HuH-7.5 (cell line): Measurements from ENCODE around the gene TPT1.
"Not testable (repeated sequence)": the region's sequence is repeated elsewhere in the genome, so short reads cannot be mapped to it uniquely, and the experiment has no call there.

Experiments used
- DNase-seq: peaks from one replicate; pipeline ENCODE4 v3.0.0; 2011; ENCODE audit warnings: low spot score

Gene TPT1

DNA sequence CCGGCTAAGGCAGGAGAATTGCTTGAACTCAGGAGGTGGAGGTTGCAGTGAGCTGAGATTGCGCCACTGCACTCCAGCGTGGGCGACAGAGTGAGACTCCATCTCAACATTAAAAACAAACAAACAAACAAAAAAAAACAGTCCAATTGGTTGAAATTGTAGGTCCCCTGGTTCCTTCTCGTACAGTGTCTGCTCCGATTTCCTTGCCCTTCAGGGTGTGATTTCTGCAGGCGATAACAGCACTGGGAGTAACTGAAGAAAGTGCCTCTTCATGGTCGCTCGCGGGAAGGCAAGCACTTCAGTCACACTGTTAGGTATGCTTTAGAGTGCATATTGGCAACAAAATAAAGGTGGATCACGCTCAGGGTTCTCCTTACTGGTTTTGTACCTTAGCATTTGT is 39.7 kb downstream of the TPT1 start:
- DNase-seq: no peak

DNA sequence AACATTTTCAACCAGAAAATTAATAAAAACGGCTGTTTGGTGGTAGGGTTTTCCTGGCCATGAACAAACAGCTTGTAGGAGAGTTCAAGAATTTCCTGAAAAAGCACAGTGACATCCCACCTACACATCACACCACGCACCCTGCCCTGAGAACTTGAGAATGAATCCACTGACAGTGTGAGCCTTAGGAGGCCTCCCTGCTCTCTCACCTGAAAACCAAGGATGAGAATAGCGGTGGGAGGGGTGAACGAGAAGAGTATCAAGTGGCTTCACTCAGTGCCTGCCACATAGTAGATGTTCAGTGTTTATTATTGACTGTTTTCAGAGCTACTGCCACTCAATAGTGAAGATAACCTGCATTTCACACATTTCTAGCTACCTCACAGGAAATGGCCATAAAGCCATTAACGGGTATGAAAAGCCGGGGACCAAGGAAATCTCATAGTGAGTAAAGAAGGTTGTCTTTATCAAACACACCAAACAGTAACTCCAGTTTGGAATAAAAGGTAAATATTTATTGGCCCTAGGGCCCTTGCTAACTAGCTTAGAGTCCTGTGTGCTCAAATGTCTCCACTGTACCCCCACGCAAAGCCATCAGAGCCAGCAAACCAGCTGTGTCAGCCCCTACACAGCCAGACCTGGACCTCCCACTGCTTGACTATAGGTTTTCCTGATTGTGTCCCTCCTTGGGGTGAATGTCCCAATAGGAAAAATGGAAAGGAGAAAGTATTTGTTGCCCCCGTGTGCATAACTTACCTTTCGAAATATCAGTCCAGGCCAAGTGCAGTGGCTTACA is 40.6 kb downstream of the TPT1 start:
- DNase-seq: no peak

DNA sequence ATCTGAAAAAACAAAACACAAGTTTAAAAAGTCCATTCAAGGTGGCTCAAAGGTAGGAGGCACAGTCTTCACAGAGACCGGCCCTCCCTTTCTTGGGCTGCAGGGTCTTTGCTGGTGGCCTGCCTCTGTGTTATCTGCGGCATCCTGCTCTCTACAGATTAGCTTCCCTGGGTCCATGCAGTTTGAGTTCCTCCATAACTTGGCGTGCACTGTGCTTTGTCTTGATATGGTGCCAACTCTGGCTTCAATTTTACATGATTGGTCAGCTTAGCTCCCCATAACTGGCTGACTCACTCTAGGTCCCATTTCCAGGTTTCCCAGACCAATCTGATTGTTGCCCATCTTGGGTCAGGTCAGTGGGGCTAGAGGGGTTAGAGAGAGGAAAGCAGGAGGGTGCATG is 41.8 kb downstream of the TPT1 start:
- no peak for DNase-seq

DNA sequence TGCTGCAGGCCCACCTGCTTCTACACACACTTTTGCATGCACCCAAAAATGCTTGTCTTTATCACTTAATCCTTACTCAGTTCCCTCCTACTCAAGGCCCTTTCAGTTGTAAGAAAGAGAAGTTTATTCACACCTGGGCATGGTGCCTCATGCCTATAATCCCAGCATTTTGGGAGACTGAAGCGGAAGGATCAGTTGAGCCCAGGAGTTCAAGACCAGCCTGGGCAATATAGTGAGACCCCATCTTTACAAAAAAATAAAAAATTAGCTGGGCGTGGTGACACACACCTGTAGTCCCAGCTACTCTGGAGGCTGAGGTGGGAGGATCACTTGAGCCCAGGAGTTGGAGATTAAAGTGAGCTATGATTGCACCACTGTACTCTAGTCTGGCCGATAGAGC is 42.4 kb downstream of the TPT1 start:
- not testable (repeated sequence) for DNase-seq

DNA sequence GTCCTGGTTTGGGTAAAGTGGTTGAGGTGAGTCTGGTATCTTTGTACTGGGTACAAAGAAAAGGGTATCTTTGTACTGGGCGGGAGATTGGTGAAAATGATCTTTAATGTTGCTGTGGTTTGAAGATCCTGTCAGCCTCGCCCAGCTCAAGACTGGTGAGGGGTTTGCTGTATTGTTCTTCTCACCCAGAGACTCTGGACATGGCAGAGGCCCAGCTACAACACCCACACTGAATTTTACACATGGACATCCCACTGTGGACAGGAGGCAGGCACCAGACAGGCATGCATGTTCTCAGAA is 42.8 kb downstream of the TPT1 start:
- no peak for DNase-seq

DNA sequence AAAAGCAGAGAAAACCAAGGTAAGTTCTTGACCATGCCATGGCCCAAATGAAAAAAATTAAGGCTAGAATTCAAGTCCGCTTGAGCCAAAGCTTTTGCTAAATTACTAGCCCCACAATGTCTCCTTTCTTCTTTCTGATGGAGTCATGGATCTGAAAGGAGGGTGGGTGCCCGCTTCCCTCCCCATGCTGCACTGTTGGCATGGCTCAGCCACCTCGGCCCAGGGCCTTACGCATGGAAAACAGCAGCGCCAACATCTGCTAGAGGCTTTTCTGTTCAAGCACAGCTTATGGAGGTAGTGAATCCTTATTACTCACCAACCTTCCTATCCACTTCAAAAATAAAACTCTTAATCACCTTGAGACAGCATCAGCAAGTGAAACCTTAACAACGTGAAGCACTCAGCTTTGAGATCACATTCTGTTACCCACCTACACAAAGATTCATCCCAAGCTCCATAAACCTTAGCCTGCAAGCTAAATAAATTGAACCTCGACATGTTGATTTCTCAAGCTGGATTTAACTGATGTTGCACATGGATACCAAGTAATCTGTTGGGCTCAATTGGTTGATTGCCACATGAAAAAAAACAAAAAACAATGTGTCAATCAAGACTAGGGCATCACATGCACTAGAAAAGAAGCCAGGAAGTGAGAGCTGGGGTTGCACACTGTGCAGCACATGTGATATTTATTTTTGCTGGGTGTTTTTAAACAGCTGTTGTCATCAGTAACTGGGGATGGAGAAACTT is 43.4 kb downstream of the TPT1 start:
- DNase-seq: no peak

DNA sequence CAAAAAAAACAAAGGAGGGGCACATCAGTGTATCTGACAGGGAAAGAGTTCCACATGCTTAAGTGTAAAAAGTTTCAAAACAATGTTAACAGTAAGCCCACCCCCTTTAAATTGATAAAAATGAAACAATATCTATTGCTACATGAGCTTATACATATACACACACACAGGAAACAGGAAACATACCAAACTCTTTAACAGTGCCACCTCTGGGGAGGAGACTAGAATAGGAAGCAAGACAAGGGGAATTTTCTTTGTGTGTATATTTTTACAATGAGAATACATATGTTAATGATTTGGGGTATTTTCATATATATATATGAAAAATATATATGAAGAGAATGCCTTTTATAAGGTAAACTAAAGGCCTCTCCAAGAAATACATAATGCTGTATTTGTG is 44.7 kb downstream of the TPT1 start:
- no peak for DNase-seq

DNA sequence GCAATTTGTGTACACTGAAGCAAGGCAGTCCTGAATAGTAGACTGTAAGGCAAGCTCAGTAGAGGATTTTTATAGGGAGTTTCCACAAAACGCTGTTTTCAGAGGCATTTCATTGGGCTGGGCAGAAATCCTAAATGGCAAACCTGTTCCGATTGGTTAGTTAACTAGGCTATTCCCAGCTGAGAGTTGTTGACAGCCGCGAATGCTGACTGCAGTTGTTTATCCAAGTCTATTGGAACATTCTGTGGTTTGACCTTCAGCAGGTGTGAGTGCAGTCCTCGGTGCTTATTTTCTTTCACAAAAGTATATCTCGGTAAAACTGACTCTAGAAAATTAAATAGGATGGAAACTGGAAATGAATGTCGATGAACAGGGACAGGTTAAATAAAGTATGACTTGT is 45.4 kb downstream of the TPT1 start:
- DNase-seq: no peak

DNA sequence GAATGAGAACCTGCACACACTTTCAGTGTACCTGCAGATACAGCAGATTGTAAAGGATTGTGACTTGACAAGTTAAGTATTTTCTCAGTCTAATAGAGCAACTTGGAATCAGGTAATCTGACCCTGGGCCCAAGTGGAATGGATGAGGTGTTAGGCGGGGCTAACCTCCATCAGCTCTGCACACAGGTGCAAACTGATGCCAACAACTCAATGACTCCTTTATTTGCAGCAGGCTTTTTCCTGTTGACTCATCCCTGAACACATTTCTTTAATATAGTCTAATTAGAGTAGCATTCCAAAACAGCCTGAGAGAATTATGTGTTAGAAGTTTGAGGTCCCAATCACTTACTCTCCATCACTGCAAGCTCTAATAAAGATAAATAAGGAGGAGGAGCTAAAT is 48.8 kb downstream of the TPT1 start:
- no peak for DNase-seq

DNA sequence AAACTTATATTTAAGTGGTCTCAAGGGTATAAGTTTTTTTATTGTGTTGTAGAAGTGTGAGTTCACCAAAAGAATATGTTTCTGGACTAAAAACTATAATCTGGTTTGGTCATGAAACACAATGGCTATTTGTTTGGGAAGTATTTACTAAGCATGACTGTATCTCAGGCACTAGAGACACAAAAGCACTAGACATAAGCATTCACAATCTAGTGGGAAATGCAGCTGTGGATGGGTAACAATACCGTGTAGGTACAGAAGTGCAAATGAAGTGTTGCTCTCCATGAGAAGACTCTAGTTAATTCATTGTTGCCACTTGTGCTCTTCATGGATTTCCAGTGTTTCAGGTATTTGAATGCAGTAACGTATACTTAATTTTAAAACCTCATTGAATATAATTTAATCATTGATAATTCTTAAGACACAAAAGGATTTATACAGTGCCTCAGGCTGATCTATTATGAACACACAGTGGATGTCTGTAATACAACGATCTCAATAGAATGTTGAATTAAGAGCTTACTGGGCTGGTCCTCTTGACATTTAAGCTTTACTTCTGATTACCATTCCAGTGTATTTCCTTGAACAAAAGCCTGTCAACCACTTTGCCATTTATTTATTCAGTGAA is 50.9 kb downstream of the TPT1 start:
- no peak for DNase-seq
